EH (cell line): ENCODE data around the gene FNIP1.

Experiments used
- DNase-seq: peaks from one replicate; pipeline ENCODE4 v3.0.0-alpha.2; 2015; ENCODE audit warnings: low read depth

Gene FNIP1

DNA sequence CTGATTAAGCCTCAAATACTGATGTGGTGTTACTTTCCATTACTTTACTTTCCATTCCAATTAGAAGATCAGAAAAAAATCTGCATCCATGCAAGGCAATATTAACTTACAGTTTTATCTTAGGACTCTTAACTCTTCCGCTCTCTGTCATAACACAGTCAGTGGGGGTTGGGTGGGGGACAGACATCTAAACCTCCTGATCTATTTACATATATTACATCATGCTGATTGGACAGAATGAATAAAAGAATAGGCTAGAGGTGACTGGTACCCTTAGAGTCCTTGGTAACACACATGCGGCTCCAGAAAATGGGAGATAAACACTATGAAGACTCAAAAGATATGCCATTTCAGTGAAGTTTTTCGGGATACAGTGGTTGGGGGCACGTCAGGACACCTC lies 189.4 kb downstream of the FNIP1 start:
- DNase-seq: no peak

DNA sequence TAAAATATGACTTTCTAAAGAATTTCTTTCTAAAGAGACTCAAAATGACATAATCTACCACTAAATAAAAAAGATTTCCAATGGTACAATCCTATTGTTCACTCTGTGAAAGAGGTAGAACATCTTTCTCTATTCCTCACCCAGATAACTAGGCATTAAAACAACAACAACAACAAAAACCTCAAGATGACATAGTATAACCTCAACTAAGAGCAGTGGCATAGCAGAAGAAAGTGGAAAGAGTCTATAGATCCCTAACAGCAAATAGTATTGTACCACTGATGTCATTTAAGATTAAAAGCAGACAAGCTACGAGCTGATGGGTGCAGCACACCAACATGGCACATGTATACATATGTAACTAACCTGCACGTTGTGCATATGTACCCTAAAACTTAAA lies 191.7 kb downstream of the FNIP1 start:
- DNase-seq: no peak

DNA sequence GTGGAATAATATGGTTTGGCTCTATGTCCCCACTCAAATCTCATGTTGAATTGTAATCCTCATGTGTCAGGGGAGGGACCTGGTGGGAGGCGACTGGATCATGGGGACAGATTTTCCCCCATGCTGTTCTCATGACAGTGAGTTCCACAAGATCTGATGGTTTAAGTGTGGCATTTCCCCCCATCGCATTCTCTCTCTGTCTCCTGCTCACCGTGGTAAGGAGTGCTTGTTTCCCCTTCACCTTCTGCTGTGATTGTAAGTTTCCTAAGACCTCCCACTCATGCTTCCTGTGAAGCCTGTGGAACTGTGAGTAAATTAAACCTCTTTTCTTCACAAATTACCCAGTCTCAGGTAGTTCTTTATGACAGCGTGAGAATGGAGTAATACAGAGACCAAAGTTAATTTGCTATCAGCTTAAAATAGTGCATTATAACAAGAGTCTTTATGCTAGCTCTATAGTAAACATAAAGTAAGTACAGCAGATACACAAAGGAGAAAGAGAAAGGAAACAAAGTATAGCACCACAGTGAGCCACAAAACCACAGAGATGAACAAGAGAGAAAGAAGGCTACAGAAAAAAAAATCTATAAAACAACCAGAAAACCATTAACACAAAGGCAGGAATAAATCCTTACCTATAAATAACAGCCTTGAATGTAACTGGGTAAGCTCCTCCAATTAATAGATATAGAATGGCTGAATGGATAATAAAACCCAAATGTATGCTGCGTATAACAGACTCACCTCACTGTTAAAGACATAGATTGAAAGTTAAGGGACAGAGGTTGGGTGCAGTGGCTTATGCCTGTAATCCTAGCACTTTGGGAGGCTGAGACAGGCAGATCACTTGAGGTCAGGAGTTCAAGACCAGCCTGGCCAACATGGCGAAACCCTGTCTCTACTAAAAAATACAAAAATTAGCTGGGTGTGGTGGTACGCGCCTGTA lies 201.5 kb downstream of the FNIP1 start:
- DNase-seq: no peak

- no peak for DNase-seq
Measured at GRCh38 chr5:131593921-131594320, 202.9 kb downstream of the FNIP1 start.

GRCh38 chr5:131593436-131593835 lies 203.4 kb downstream of the FNIP1 start:
- DNase-seq: peak; percentile 9
